KMS-11 (cell line): ENCODE data around the gene NSUN3.

ENCODE experiments used
- H2AFZ ChIP-seq: fragments of 200-600 bp; sonication (generic); 2 replicates; pipeline ENCODE4 v1.6.1; 2016; ENCODE audit warnings: antibody characterized with exemption, mixed run types, low read depth
- H3K27ac ChIP-seq: fragments of 200-600 bp; sonication (generic); 2 replicates; pipeline ENCODE4 v1.6.1; 2016; ENCODE audit warnings: mild to moderate bottlenecking, mixed run types
- H3K27me3 ChIP-seq: fragments of 200-600 bp; sonication (generic); 2 replicates; pipeline ENCODE4 v1.6.1; 2017; ENCODE audit warnings: mild to moderate bottlenecking, low read depth, mixed run types, moderate library complexity; ENCODE audit not compliant: insufficient read depth
- H3K36me3 ChIP-seq: fragments of 200-600 bp; sonication (generic); 2 replicates; pipeline ENCODE4 v1.6.1; 2017; ENCODE audit warnings: mild to moderate bottlenecking, mixed run types; ENCODE audit not compliant: insufficient read depth
- H3K4me1 ChIP-seq: fragments of 200-600 bp; sonication (generic); 2 replicates; pipeline ENCODE4 v1.6.1; 2016; ENCODE audit warnings: mild to moderate bottlenecking, low read depth, mixed run types; ENCODE audit not compliant: poor library complexity, severe bottlenecking
- H3K4me2 ChIP-seq: fragments of 200-600 bp; sonication (generic); 2 replicates; pipeline ENCODE4 v1.7.0; 2016; ENCODE audit warnings: mild to moderate bottlenecking, mixed run types
- H3K4me3 ChIP-seq: fragments of 200-600 bp; sonication (generic); IDR thresholded peaks from 2 replicates; pipeline ENCODE4 v1.6.1; 2017; ENCODE audit warnings: low read depth, low read length, mixed read lengths; ENCODE audit not compliant: insufficient read depth
- H3K79me2 ChIP-seq: fragments of 200-600 bp; sonication (generic); 2 replicates; pipeline ENCODE4 v1.6.1; 2016; ENCODE audit warnings: low read depth, mixed run types; ENCODE audit not compliant: insufficient read depth
- H3K9ac ChIP-seq: fragments of 200-600 bp; sonication (generic); 2 replicates; pipeline ENCODE4 v1.6.1; 2016; ENCODE audit warnings: mild to moderate bottlenecking, mixed run types
- H4K20me1 ChIP-seq: fragments of 200-600 bp; sonication (generic); 2 replicates; pipeline ENCODE4 v1.6.1; 2016; ENCODE audit warnings: mild to moderate bottlenecking, mixed run types; ENCODE audit not compliant: insufficient read depth
- CTCF ChIP-seq: fragments of 200-600 bp; sonication (generic); conservative IDR thresholded peaks from 2 replicates; pipeline ENCODE4 v1.6.1; 2017; ENCODE audit warnings: low read depth, mild to moderate bottlenecking, antibody characterized with exemption, low read length, moderate library complexity, mixed read lengths

Gene NSUN3

GRCh38 chr3:94062513-94063404 is at the start of gene NSUN3, which contains the start of gene DHFR2:
Gene NSUN3 (plus strand): TSS chr3:94063061. CDS start chr3:94063127, 66 bp downstream.
Gene DHFR2 (minus strand): TSS chr3:94062916. CDS start chr3:94061511, 1,405 bp downstream.
- Histone ChIP-seq H3K9ac (peak within 1 kb of the TSS; percentile 91), H3K4me2 (peak within 1 kb of the TSS; percentile 74), H3K4me3 (no peak within 1 kb of the TSS), H4K20me1 (no peaks in the 10 kb centered on the region), H2AFZ (peak within 1 kb of the TSS; percentile 86), H3K79me2 (peaks cover 9% of the 10 kb centered on the region; the same call in 1 of the 2 replicates), H3K36me3 (no peaks in the 10 kb centered on the region), H3K27ac (peak within 1 kb of the TSS; percentile 95), H3K4me1 (peaks cover 12% of the 10 kb centered on the region), H3K27me3 (no peaks in the 10 kb centered on the region)
- TF ChIP-seq CTCF = no peak

GRCh38 chr3:94015025-94015424 is 47.8 kb upstream of the NSUN3 start:
- Histone ChIP-seq H3K79me2 (no peaks in the 10 kb centered on the region), H3K9ac (no peak overlapping the region), H3K4me3 (no peak overlapping the region), H3K4me2 (no peak overlapping the region), H4K20me1 (no peaks in the 10 kb centered on the region), H3K27ac (no peak overlapping the region), H3K4me1 (no peaks in the 10 kb centered on the region), H2AFZ (no peak overlapping the region), H3K27me3 (no peaks in the 10 kb centered on the region), H3K36me3 (no peaks in the 10 kb centered on the region)
- TF ChIP-seq CTCF = no peak

- no peaks in the 10 kb centered on the region for H3K36me3 ChIP-seq
- H3K27ac ChIP-seq = no peak overlapping the region
- H3K79me2 ChIP-seq = no peaks in the 10 kb centered on the region
- H3K4me3 ChIP-seq = no peak overlapping the region
- no peaks in the 10 kb centered on the region for H4K20me1 ChIP-seq
- no peak overlapping the region for H2AFZ ChIP-seq
- no peak for TF ChIP-seq CTCF
- H3K4me1 ChIP-seq = no peaks in the 10 kb centered on the region
- no peak overlapping the region for H3K4me2 ChIP-seq
- H3K9ac ChIP-seq = no peak overlapping the region
- no peaks in the 10 kb centered on the region for H3K27me3 ChIP-seq
Observed at GRCh38 chr3:94019659-94020058, 43.2 kb upstream of the NSUN3 start.

GRCh38 chr3:94020293-94020692 is 42.6 kb upstream of the NSUN3 start:
- H3K4me2 ChIP-seq = no peak overlapping the region
- H2AFZ ChIP-seq = no peak overlapping the region
- no peak overlapping the region for H3K4me3 ChIP-seq
- H3K27me3 ChIP-seq = no peaks in the 10 kb centered on the region
- H4K20me1 ChIP-seq = no peaks in the 10 kb centered on the region
- no peak for TF ChIP-seq CTCF
- H3K79me2 ChIP-seq = no peaks in the 10 kb centered on the region
- no peaks in the 10 kb centered on the region for H3K4me1 ChIP-seq
- H3K9ac ChIP-seq = no peak overlapping the region
- H3K27ac ChIP-seq = no peak overlapping the region
- no peaks in the 10 kb centered on the region for H3K36me3 ChIP-seq
